SK-N-MC (cell line): ENCODE results near the gene PDE6H.

ENCODE experiments used
- DNase-seq: peaks from one replicate; pipeline ENCODE4 v3.0.0-alpha.2; 2011; ENCODE audit warnings: low read depth, low spot score
- H3K27ac ChIP-seq: fragments of 200-600 bp; sonication (generic); 2 replicates; pipeline ENCODE4 v1.5.1; 2016; ENCODE audit warnings: mixed run types
- H3K36me3 ChIP-seq: fragments of 200-600 bp; sonication (generic); 2 replicates; pipeline ENCODE4 v1.6.1; 2017; ENCODE audit warnings: antibody characterized with exemption, low read length, mixed read lengths; ENCODE audit not compliant: insufficient read depth
- H3K4me3 ChIP-seq: fragments of 200-600 bp; sonication (generic); 2 replicates; pipeline ENCODE4 v1.5.1; 2016
- H3K9ac ChIP-seq: fragments of 200-600 bp; sonication (generic); 2 replicates; pipeline ENCODE4 v1.8.0; 2017; ENCODE audit warnings: mixed run types, mixed read lengths; ENCODE audit not compliant: insufficient read length
- H3K9me3 ChIP-seq: fragments of 200-600 bp; sonication (generic); 2 replicates; pipeline ENCODE4 v1.6.1; 2017; ENCODE audit warnings: low read depth, mild to moderate bottlenecking, antibody characterized with exemption, low read length, moderate library complexity, mixed read lengths
- EZH2 ChIP-seq: fragments of 200-600 bp; sonication (generic); IDR thresholded peaks from one replicate; pipeline ENCODE4 v1.6.1; 2017; ENCODE audit warnings: antibody characterized with exemption
- FOXP2 ChIP-seq: optimal IDR thresholded peaks from 2 replicates; pipeline ENCODE3; 2011; ENCODE audit warnings: mild to moderate bottlenecking, moderate library complexity; ENCODE audit not compliant: insufficient read depth; ENCODE audit errors: extremely low read length, control extremely low read depth
- POLR2AphosphoS5 ChIP-seq: IDR thresholded peaks from 2 replicates; pipeline ENCODE4 v1.6.1; 2012; ENCODE audit warnings: mild to moderate bottlenecking, low read depth, low read length, borderline replicate concordance

Gene PDE6H

DNA sequence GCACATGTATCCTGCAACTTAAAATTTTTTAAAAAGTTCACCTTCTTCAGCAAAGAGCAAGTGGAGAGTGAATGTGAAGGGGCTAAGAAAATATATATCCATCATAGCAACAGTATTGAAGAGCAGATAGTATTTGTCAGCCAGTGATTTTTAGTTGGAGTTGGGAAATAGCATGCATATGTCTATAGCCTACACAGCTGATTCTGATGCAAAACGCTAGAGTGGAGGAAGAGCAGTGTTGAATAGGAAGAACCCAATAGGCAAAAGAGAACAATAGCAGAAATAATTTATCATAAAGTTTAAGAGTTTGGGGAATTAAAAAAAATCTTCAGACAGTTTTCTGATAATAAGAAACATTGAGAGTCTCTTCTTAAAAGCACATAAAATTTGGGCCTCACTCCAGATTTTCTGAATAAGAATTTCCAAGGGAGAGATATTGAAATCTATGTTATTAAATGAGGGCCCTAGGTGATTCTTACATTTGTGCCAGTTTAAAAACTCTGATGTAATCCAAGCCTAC is 12.0 kb downstream of the PDE6H start:
- Histone ChIP-seq H3K27ac (no peak overlapping the region), H3K9me3 (peaks cover 5% of the 10 kb centered on the region; the same call in 1 of the 2 replicates), H3K9ac (no peak overlapping the region), H3K4me3 (no peak overlapping the region), H3K36me3 (no peaks in the 10 kb centered on the region)
- no peak for TF ChIP-seq EZH2
- no peak for TF ChIP-seq FOXP2
- DNase-seq, result no peak

DNA sequence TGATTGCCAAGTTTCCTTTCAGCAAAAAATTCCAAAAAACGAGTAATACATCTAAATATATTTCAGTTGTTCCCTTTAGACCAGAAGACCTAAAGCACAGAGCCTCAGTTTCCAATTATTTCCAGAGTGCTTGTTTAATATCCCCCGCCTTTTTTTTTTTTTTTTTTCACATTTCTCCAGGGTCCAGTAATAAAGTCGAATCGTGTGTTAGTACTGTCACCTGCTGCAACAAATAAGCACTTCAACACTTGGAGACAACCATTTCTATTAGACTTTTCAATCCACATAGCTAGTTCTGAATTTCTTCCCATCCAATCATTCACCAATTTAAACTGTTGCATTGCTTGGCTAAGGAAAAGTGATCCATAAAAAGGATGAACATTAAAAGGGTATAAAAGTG is 13.6 kb downstream of the PDE6H start:
- Histone ChIP-seq H3K36me3 (no peaks in the 10 kb centered on the region), H3K4me3 (no peak overlapping the region), H3K9me3 (peaks cover 5% of the 10 kb centered on the region; the same call in 1 of the 2 replicates), H3K9ac (no peak overlapping the region), H3K27ac (no peak overlapping the region)
- DNase-seq, result no peak
- TF ChIP-seq POLR2AphosphoS5, result no peak
- TF ChIP-seq EZH2, result no peak
- no peak for TF ChIP-seq FOXP2

DNA sequence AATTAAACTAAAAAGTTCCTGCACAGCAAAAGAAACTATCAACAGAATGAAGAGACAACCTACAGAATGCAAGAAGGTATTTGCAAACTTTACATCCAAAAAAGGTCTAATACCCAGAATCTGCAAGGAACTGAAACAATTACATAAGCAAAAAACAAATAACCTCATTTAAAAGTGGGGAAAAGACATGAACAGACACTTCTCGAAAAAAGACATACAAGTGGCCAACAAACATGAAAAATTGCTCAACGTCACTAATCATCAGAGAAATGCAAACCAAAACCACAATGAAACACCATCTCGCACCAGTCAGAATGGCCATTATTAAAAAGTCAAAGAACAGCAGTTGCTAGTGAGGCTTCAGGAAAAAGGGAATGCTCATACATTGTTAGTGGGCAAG is 15.2 kb downstream of the PDE6H start:
- TF ChIP-seq EZH2 (no peak), POLR2AphosphoS5 (no peak), FOXP2 (no peak)
- no peak overlapping the region for H3K27ac ChIP-seq
- no peak for DNase-seq

DNA sequence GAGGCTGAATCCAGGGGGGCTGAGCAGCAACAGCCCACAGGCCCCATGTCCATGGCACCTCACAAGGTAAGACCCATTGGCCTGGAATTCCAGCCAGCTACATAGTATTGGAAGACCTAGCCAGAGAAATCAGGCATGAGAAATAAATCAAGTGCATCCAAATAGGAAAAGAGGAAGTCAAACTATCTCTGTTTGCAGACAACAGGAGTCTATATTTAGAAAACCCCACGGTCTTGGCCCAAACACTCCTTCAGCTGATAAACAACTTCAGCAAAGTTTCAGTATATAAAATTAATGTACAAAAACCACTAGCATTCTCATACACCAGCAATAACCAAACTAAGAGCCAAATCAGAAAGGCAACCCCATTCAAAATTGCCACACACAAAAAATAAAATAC is 16.9 kb downstream of the PDE6H start:
- Histone ChIP-seq H3K4me3 (no peak overlapping the region), H3K36me3 (no peaks in the 10 kb centered on the region), H3K9ac (no peak overlapping the region), H3K27ac (no peak overlapping the region), H3K9me3 (peaks cover 5% of the 10 kb centered on the region; the same call in 1 of the 2 replicates)
- TF ChIP-seq FOXP2, result no peak
- no peak for TF ChIP-seq POLR2AphosphoS5
- TF ChIP-seq EZH2, result no peak
- no peak for DNase-seq

More for the DNA sequence above, 15.2 kb downstream of the PDE6H start:
- peaks cover 5% of the 10 kb centered on the region; the same call in 1 of the 2 replicates for H3K9me3 ChIP-seq
- no peaks in the 10 kb centered on the region for H3K36me3 ChIP-seq
- H3K9ac ChIP-seq, result no peak overlapping the region
- no peak overlapping the region for H3K4me3 ChIP-seq

DNA sequence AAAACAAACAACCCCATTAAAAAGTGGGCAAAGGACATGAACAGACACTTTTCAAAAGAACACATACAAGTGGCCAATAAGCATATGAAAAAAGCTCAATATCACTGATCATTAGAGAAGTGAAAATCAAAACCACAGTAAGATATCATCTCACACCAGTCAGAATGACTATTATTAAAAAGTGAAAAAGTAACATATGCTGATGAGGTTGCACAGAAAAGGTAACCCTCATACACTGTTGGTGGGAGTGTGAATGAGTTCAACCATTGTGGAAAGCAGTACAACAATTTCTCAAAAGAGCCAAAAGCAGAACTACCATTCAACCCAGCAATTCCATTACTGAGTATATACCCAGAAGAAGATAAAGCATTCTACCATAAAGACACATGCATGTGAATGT is 18.2 kb downstream of the PDE6H start:
- TF ChIP-seq EZH2, result no peak
- no peak for TF ChIP-seq POLR2AphosphoS5
- TF ChIP-seq FOXP2, result no peak
- Histone ChIP-seq H3K36me3 (no peaks in the 10 kb centered on the region), H3K4me3 (no peak overlapping the region), H3K9ac (no peak overlapping the region), H3K9me3 (peaks cover 5% of the 10 kb centered on the region; the same call in 1 of the 2 replicates), H3K27ac (no peak overlapping the region)
- DNase-seq, result no peak

DNA sequence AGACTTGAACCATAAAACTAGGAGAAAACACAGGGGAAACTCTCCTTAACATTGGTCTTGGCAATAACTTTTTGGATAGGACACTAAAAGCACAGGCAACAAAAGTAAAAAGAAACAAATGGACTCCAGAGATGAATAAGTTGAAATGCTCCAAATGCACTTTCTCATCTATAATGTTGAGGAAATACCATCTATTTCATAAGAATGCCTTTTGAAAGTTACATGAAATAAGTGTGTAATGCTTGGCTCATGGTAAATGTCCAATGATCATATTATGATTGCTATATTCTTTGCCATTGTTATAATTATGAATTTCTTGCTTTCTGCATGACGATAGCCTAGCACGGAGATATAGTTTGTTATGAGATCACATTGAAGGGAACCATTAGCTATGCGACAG is 19.8 kb downstream of the PDE6H start:
- no peak for TF ChIP-seq FOXP2
- no peak for TF ChIP-seq EZH2
- TF ChIP-seq POLR2AphosphoS5, result no peak
- Histone ChIP-seq H3K27ac (no peak overlapping the region), H3K36me3 (no peaks in the 10 kb centered on the region), H3K9me3 (peaks cover under 1% of the 10 kb centered on the region; the same call in 1 of the 2 replicates), H3K4me3 (no peak overlapping the region), H3K9ac (no peak overlapping the region)
- DNase-seq, result no peak

DNA sequence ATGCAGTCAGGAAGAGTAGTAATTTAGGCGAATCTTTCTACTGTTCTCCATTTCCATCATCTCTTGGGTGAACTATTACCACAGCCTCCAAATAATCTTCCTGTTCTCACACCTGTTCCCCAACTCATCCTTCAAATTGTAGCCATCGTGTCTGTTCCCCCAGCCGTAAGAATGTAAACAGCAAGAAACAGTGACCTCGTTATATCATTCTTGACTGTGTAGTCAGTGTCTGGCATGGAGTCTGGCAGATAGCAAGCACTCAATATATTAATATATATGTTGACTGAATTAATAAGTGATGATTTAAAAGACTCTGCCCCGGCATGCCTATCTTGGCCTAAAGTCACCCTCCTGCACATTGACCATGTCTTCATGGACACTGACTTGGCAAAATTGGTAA is 20.3 kb downstream of the PDE6H start:
- no peak overlapping the region for H3K9ac ChIP-seq
- no peak overlapping the region for H3K27ac ChIP-seq
- DNase-seq, result no peak
- no peak overlapping the region for H3K4me3 ChIP-seq
- no peaks in the 10 kb centered on the region for H3K9me3 ChIP-seq
- TF ChIP-seq POLR2AphosphoS5 (no peak), EZH2 (no peak), FOXP2 (no peak)
- no peaks in the 10 kb centered on the region for H3K36me3 ChIP-seq

DNA sequence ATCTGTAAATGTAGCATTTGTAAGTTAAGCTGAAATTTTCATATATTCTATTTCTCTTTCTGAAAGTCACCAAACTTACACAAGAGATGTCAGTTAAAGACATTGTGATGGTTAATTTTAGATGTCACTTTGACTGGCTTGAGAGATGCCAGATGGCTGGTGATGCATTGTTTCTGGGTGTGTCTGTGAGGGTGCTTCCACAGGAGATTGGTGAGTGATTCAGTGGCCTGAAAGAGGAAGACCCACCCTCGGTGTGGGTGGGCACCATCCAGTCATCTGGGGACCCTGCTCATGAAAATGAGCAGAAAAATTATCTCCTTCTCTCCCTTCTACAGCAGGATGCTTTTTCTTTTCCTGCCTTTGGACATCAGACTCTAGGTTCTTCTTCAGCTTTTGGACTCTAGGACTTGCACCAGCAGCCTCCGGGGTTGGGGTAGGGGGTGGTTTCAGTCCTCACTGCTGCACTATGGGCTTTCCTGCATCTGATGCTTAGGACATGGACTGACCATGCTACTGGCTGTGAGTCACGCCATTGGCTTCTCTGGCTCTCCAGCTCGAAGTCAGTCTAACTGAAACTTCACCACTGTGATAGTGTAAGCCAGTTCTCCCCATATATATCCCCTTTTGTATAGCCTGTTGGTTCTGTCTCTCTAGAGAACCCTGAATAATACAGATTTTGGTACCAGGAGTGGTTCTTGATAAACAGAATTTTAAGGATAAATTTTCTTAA is 20.9 kb downstream of the PDE6H start:
- TF ChIP-seq EZH2, result no peak
- TF ChIP-seq POLR2AphosphoS5, result no peak
- TF ChIP-seq FOXP2, result no peak
- Histone ChIP-seq H3K9ac (no peak overlapping the region), H3K27ac (no peak overlapping the region), H3K4me3 (no peak overlapping the region), H3K9me3 (no peaks in the 10 kb centered on the region), H3K36me3 (no peaks in the 10 kb centered on the region)
- no peak for DNase-seq
